ENCODE data around the gene CLEC2A.

CLEC2A gene

GRCh38 chr12:9908350-9908749 lies 23.8 kb downstream of the CLEC2A start:
- Histone ChIP-seq H3K9ac (ENCODE audit: low read length) (no peak overlapping the region), H3K9me2 (replicated peaks; ENCODE audit: insufficient read depth, low read length) (no peaks in the 10 kb centered on the region), H3K4me3 (ENCODE audit: insufficient read depth, low read length, poor library complexity, severe bottlenecking) (no peak overlapping the region), H3F3A (ENCODE audit: insufficient read depth) (no peaks in the 10 kb centered on the region), H3K9me3 (ENCODE audit: insufficient read depth, low read length) (no peaks in the 10 kb centered on the region), H3K27me3 (ENCODE audit: low read length) (no peaks in the 10 kb centered on the region), H2AFZ (ENCODE audit: low read depth, low read length, severe bottlenecking) (no peak overlapping the region), H3K36me3 (ENCODE audit: low read length) (no peaks in the 10 kb centered on the region), H4K20me1 (ENCODE audit: low read depth, low read length) (no peaks in the 10 kb centered on the region), H3K27ac (ENCODE audit: low read depth, low read length) (no peak overlapping the region), H3K79me2 (ENCODE audit: insufficient read depth, low read length) (no peaks in the 10 kb centered on the region), H3K4me2 (ENCODE audit: low read depth, low read length, poor library complexity, severe bottlenecking) (no peak overlapping the region)
- TF ChIP-seq CTCF (IDR thresholded peaks at IDR 0.05; ENCODE audit: insufficient read depth, low read length, poor library complexity, severe bottlenecking) (no peak), EZH2phosphoT487 (conservative IDR thresholded peaks at IDR 0.05; ENCODE audit: low read length) (no peak)

- Histone ChIP-seq H3K4me2 (ENCODE audit: low read depth, low read length, poor library complexity, severe bottlenecking) (no peak overlapping the region), H3K36me3 (ENCODE audit: low read length) (no peaks in the 10 kb centered on the region), H3K9me2 (replicated peaks; ENCODE audit: insufficient read depth, low read length) (no peaks in the 10 kb centered on the region), H2AFZ (ENCODE audit: low read depth, low read length, severe bottlenecking) (no peak overlapping the region), H3F3A (ENCODE audit: insufficient read depth) (no peaks in the 10 kb centered on the region), H3K9me3 (ENCODE audit: insufficient read depth, low read length) (no peaks in the 10 kb centered on the region), H3K4me3 (ENCODE audit: insufficient read depth, low read length, poor library complexity, severe bottlenecking) (no peak overlapping the region), H3K27me3 (ENCODE audit: low read length) (no peaks in the 10 kb centered on the region), H3K27ac (ENCODE audit: low read depth, low read length) (no peak overlapping the region), H3K79me2 (ENCODE audit: insufficient read depth, low read length) (no peaks in the 10 kb centered on the region), H4K20me1 (ENCODE audit: low read depth, low read length) (no peaks in the 10 kb centered on the region), H3K9ac (ENCODE audit: low read length) (no peak overlapping the region)
- TF ChIP-seq CTCF (IDR thresholded peaks at IDR 0.05; ENCODE audit: insufficient read depth, low read length, poor library complexity, severe bottlenecking) (no peak), EZH2phosphoT487 (conservative IDR thresholded peaks at IDR 0.05; ENCODE audit: low read length) (no peak)
These were observed 24.4 kb downstream of the CLEC2A start for GRCh38 chr12:9907769-9908168.

- Histone ChIP-seq H4K20me1 (ENCODE audit: low read depth, low read length) (no peaks in the 10 kb centered on the region), H2AFZ (ENCODE audit: low read depth, low read length, severe bottlenecking) (no peak overlapping the region), H3K9ac (ENCODE audit: low read length) (no peak overlapping the region), H3K4me2 (ENCODE audit: low read depth, low read length, poor library complexity, severe bottlenecking) (no peak overlapping the region), H3K79me2 (ENCODE audit: insufficient read depth, low read length) (no peaks in the 10 kb centered on the region), H3K27me3 (ENCODE audit: low read length) (no peaks in the 10 kb centered on the region), H3K36me3 (ENCODE audit: low read length) (no peaks in the 10 kb centered on the region), H3K9me2 (replicated peaks; ENCODE audit: insufficient read depth, low read length) (no peaks in the 10 kb centered on the region), H3K27ac (ENCODE audit: low read depth, low read length) (no peak overlapping the region), H3K9me3 (ENCODE audit: insufficient read depth, low read length) (no peaks in the 10 kb centered on the region), H3F3A (ENCODE audit: insufficient read depth) (no peaks in the 10 kb centered on the region), H3K4me3 (ENCODE audit: insufficient read depth, low read length, poor library complexity, severe bottlenecking) (no peak overlapping the region)
- no peak for TF ChIP-seq EZH2phosphoT487 (conservative IDR thresholded peaks at IDR 0.05; ENCODE audit: low read length)
- no peak for TF ChIP-seq CTCF (IDR thresholded peaks at IDR 0.05; ENCODE audit: insufficient read depth, low read length, poor library complexity, severe bottlenecking)
These were observed 25.3 kb downstream of the CLEC2A start for GRCh38 chr12:9906873-9907272.
